H1 (cell line): ENCODE data around the gene SNAI1. TPM values are rescaled to one million over a fixed set of nuclear protein-coding genes. Genes with fewer than 3 reads are reported as not detected.

Experiments used
- CTCF ChIA-PET: fragments of 300-600 bp; sonication (Branson Sonifier 250); formaldehyde crosslinking; loops from one replicate; lab custom pipeline; 2021; ENCODE audit not compliant: partially characterized antibody; lab: Charles Lee
- POLR2A ChIA-PET: fragments of 300-600 bp; sonication (Branson Sonifier 250); formaldehyde crosslinking; loops from one replicate; lab custom pipeline; 2021; ENCODE audit warnings: inconsistent platforms; ENCODE audit not compliant: partially characterized antibody; lab: Charles Lee
- DNase-seq, 2 experiments: peaks; one replicate each; pipeline versions ENCODE4 v3.0.0 to v3.0.0-alpha.2; 2010 to 2022; ENCODE audit warnings: low spot score in 2 of 2, low read depth in 1 of 2, mixed read lengths in 1 of 2
- FAIRE-seq: peaks from 2 replicates; lab custom pipeline; 2011; peaks lifted over from hg19 to GRCh38; lab: Jason Lieb, UNC
- H2AFZ ChIP-seq: 2 replicates; pipeline ENCODE4 v1.8.1; 2012; ENCODE audit warnings: low read length, inconsistent platforms
- H2AK5ac ChIP-seq: 2 replicates; pipeline ENCODE4 v1.6.1; 2013; ENCODE audit warnings: low read depth, low read length
- H2BK120ac ChIP-seq: replicated peaks from 2 replicates; pipeline ENCODE3; 2013; ENCODE audit warnings: low read depth, low read length, inconsistent platforms
- H2BK12ac ChIP-seq: 2 replicates; pipeline ENCODE4 v1.6.1; 2013; ENCODE audit warnings: low read depth, low read length
- H2BK15ac ChIP-seq: 2 replicates; pipeline ENCODE4 v1.6.1; 2013; ENCODE audit warnings: low read length
- H2BK20ac ChIP-seq: 2 replicates; pipeline ENCODE4 v1.6.1; 2013; ENCODE audit warnings: low read length
- H2BK5ac ChIP-seq: 2 replicates; pipeline ENCODE4 v1.6.1; 2013; ENCODE audit warnings: low read depth, low read length
- H3K14ac ChIP-seq: 2 replicates; pipeline ENCODE4 v1.6.1; 2013; ENCODE audit warnings: inconsistent platforms; ENCODE audit not compliant: insufficient read length
- H3K18ac ChIP-seq: 2 replicates; pipeline ENCODE4 v1.6.1; 2013; ENCODE audit warnings: low read length; ENCODE audit errors: extremely low read depth
- H3K23ac ChIP-seq: 2 replicates; pipeline ENCODE4 v1.6.1; 2013; ENCODE audit warnings: inconsistent platforms; ENCODE audit not compliant: insufficient read length
- H3K23me2 ChIP-seq: 2 replicates; pipeline ENCODE4 v1.6.1; 2013; ENCODE audit warnings: low read depth, low read length
- H3K27ac ChIP-seq: 2 replicates; pipeline ENCODE4 v1.6.1; 2011; ENCODE audit warnings: low read depth, low read length, inconsistent platforms
- H3K27me3 ChIP-seq, 4 experiments: replicated peaks in 1 of 4; 1 replicate in 1 of 4; 2 replicates in 3 of 4; pipeline versions ENCODE4 v1.6.1 to v1.8.1; 2011 to 2013; ENCODE audit warnings: low read length in 3 of 4, mild to moderate bottlenecking in 3 of 4, inconsistent platforms in 2 of 4, mixed read lengths in 2 of 4, moderate library complexity in 1 of 4; ENCODE audit not compliant: control insufficient read depth in 3 of 4, insufficient read depth in 3 of 4; ENCODE audit errors: extremely low read depth in 1 of 4
- H3K36me3 ChIP-seq, 4 experiments: 2 replicates each; pipeline versions ENCODE4 v1.6.1 to v1.8.1; 2011 to 2013; ENCODE audit warnings: mild to moderate bottlenecking in 4 of 4, low read length in 3 of 4, moderate library complexity in 2 of 4, control low read depth in 1 of 4, inconsistent platforms in 1 of 4; ENCODE audit not compliant: insufficient read depth in 4 of 4, control insufficient read depth in 2 of 4
- H3K4ac ChIP-seq: replicated peaks from 2 replicates; pipeline ENCODE3; 2013; ENCODE audit warnings: low read length, low read depth, mixed read lengths, inconsistent platforms; ENCODE audit not compliant: insufficient read length
- H3K4me1 ChIP-seq, 4 experiments: replicated peaks in 1 of 4; 1 replicate in 1 of 4; 2 replicates in 3 of 4; pipeline versions ENCODE4 v1.6.1 to v1.8.1; 2011 to 2013; ENCODE audit warnings: low read length in 3 of 4, inconsistent platforms in 2 of 4, mixed read lengths in 1 of 4; ENCODE audit not compliant: insufficient read depth in 4 of 4, control insufficient read depth in 3 of 4
- H3K4me2 ChIP-seq, 2 experiments: 2 replicates each; pipeline versions ENCODE4 v1.6.1 to v1.8.1; 2011 to 2013; ENCODE audit warnings: low read depth in 2 of 2, low read length in 2 of 2, control low read depth in 1 of 2, inconsistent platforms in 1 of 2, mild to moderate bottlenecking in 1 of 2; ENCODE audit not compliant: insufficient read depth in 1 of 2
- H3K4me3 ChIP-seq, 4 experiments: fragments of 200-600, 300-600 bp in 1 of 4; sonication (generic), shearing (Covaris generic), sonication (Bioruptor Twin) in 1 of 4; 2 replicates each; pipeline versions ENCODE4 v1.5.1 to v1.8.1; 2011 to 2016; ENCODE audit warnings: low read length in 4 of 4, low read depth in 3 of 4, control low read depth in 2 of 4, inconsistent platforms in 2 of 4, mild to moderate bottlenecking in 2 of 4, mixed read lengths in 1 of 4, moderate library complexity in 1 of 4; ENCODE audit not compliant: insufficient read depth in 2 of 4; ENCODE audit errors: extremely low read depth in 1 of 4
- H3K56ac ChIP-seq: replicated peaks from 2 replicates; pipeline ENCODE3; 2013; ENCODE audit warnings: low read depth, mild to moderate bottlenecking, mixed read lengths, low read length, inconsistent platforms; ENCODE audit not compliant: insufficient read length
- H3K79me1 ChIP-seq: 2 replicates; pipeline ENCODE4 v1.6.1; 2013; ENCODE audit warnings: low read depth, low read length, control low read depth
- H3K79me2 ChIP-seq, 2 experiments: 2 replicates each; pipeline versions ENCODE4 v1.6.1 to v1.8.1; 2012 to 2013; ENCODE audit warnings: low read length in 2 of 2, mild to moderate bottlenecking in 2 of 2, inconsistent platforms in 1 of 2; ENCODE audit not compliant: insufficient read depth in 2 of 2, control insufficient read depth in 1 of 2
- H3K9ac ChIP-seq, 4 experiments: replicated peaks in 1 of 4; 1 replicate in 1 of 4; 2 replicates in 3 of 4; pipeline versions ENCODE4 v1.6.1 to v1.8.1; 2011 to 2013; ENCODE audit warnings: low read depth in 3 of 4, low read length in 3 of 4, control low read depth in 2 of 4, mild to moderate bottlenecking in 2 of 4, moderate library complexity in 2 of 4, inconsistent platforms in 1 of 4; ENCODE audit errors: extremely low read depth in 1 of 4
- H3K9me3 ChIP-seq, 2 experiments: 2 replicates each; pipeline versions ENCODE4 v1.6.1 to v1.8.1; 2012 to 2013; ENCODE audit warnings: mild to moderate bottlenecking in 2 of 2, moderate library complexity in 2 of 2, control low read depth in 1 of 2, inconsistent platforms in 1 of 2, low read depth in 1 of 2, low read length in 1 of 2, mixed read lengths in 1 of 2; ENCODE audit not compliant: insufficient read depth in 2 of 2
- H4K20me1 ChIP-seq, 2 experiments: replicated peaks in 1 of 2; 2 replicates each; pipeline versions ENCODE3 to v1.8.1; 2011 to 2013; ENCODE audit warnings: inconsistent platforms in 2 of 2, low read length in 2 of 2, mild to moderate bottlenecking in 1 of 2; ENCODE audit not compliant: insufficient read depth in 2 of 2, control insufficient read depth in 1 of 2
- H4K5ac ChIP-seq: 2 replicates; pipeline ENCODE4 v1.6.1; 2013; ENCODE audit warnings: low read length, low read depth, mixed read lengths, inconsistent platforms; ENCODE audit not compliant: insufficient read length
- H4K8ac ChIP-seq: 2 replicates; pipeline ENCODE4 v1.8.0; 2013; ENCODE audit warnings: mild to moderate bottlenecking, moderate library complexity, low read length, inconsistent platforms; ENCODE audit not compliant: insufficient read depth; ENCODE audit errors: extremely low read depth
- H4K91ac ChIP-seq: replicated peaks from 2 replicates; pipeline ENCODE3; 2013; ENCODE audit warnings: low read length, mixed read lengths, inconsistent platforms; ENCODE audit not compliant: insufficient read length
- WGBS, 2 experiments: shearing (Covaris generic) in 1 of 2; methylation state at CpG; one replicate each; pipeline versions ENCODE4 v1.1.6 to v1.1.7; 2013 to 2015; ENCODE audit warnings: low lambda C conversion rate in 2 of 2, mixed read lengths in 2 of 2, inconsistent platforms in 1 of 2, low coverage in 1 of 2, missing lambda C conversion rate in 1 of 2; ENCODE audit not compliant: insufficient replicate concordance in 2 of 2, insufficient coverage in 1 of 2, insufficient read length in 1 of 2; ENCODE audit errors: extremely low coverage in 1 of 2, missing lambda C conversion rate in 1 of 2; 5-methylcytosine and 5-hydroxymethylcytosine counted together
- polyA plus RNA-seq, 7 experiments: library from polyadenylated mRNA; depleted of rRNA in 3 of 7; stranded (reverse) in 5 of 7; unstranded in 2 of 7; fragments of >200 nt in 5 of 7; fragments of 200-250 nt in 2 of 7; gene quantifications; 1 replicate in 5 of 7; 2 replicates in 1 of 7; 4 replicates in 1 of 7; pipeline versions ENCODE4 v1.2.1 to v1.2.3, GENCODE V29; 2011 to 2013; ENCODE audit warnings: missing spikeins in 2 of 7, mixed read lengths in 2 of 7
- total RNA-seq: library from RNA; stranded (reverse); fragmentation: NEBNext Ultra II Directional; extraction: Animal tissue kit (Norgen Biotek cat#: 25700); gene quantifications from 2 replicates; pipeline ENCODE4 v1.2.1, GENCODE V29; 2021
- TF ChIP-seq, protein P1 (sequence below): IDR thresholded peaks from 2 replicates; pipeline ENCODE4 v1.6.1; 2012; ENCODE audit warnings: low read length, inconsistent platforms

SNAI1 gene
- total and polyA plus RNA-seq, 2 of the 8 experiments (the other 6 are each of a cell fraction or from before 2014, with no cell fraction given) = 6.5 to 8.0 TPM

DNA sequence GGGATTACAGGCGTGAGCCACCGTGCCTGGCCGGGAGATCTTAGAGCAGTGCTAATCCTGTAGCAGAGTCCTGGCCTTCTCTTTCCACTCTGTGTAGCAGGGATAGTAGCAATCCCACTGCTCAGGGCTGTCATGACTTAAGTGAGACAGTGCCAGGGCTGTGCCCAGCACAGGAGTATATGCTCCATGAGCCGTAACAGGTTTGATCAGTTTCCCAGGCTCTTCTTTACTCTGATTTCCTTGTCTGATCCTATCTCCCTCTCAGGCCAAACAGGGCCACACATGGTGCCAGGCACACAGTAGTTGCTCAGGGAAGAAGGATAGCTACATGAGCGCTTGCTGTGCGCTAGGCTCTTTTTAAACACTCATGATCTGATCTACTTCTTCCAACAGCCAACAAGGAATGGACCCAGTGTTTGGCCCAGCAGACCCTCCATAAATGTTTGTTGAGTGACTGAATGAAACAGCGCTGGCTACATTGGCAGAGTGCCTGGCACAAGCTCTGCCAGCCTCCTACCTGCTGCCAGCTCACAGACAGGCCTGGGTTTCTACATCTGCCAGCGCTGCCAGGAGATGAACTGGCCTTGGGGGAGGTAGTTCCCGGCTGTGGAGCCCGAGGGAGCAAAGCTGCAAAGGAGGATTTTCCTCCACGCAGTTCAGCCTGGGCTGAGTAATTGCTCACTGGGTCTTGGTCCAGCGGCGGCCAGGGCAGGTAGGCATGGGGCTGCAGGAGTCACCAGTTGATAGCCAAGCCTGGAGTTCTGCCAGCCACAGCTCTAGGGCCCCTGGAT lies 36.9 kb downstream of the SNAI1 start:
- Histone ChIP-seq H3K18ac (no peak overlapping the region), H3K23ac (no peak overlapping the region), H4K5ac (no peak overlapping the region), H3K4ac (no peak overlapping the region), H2BK20ac (no peak overlapping the region), H3K14ac (no peak overlapping the region), H3K4me2 (no peak overlapping the region), H2AFZ (no peak overlapping the region), H2BK120ac (no peak overlapping the region), H3K27me3 (peaks cover 0 to 3% (median 1%) of the 10 kb centered on the region in 4 experiments; a peak in 1 of 7 replicates), H3K9ac (no peak overlapping the region), H2BK12ac (no peak overlapping the region), H4K91ac (no peak overlapping the region), H3K9me3 (no peaks in the 10 kb centered on the region), H2BK5ac (no peak overlapping the region), H3K4me1 (peaks cover 0 to 11% (median 9%) of the 10 kb centered on the region in 4 experiments; a peak in 6 of 7 replicates), H3K4me3 (no peak overlapping the region), H3K56ac (no peak overlapping the region), H2BK15ac (no peak overlapping the region), H3K36me3 (no peaks in the 10 kb centered on the region), H3K79me1 (no peaks in the 10 kb centered on the region), H3K23me2 (no peaks in the 10 kb centered on the region), H3K79me2 (no peaks in the 10 kb centered on the region), H4K8ac (peak overlapping the region; percentile 53; the same call in 1 of the 2 replicates), H2AK5ac (no peak overlapping the region), H4K20me1 (no peaks in the 10 kb centered on the region), H3K27ac (no peak overlapping the region)
- ChIA-PET POLR2A (interaction anchor here (1.1 to 1.9 kb wide), 5 partner anchors 9 to 38 kb away, joined by 3 to 4 read pairs (median 4); no protein-coding TSS in a partner anchor), CTCF (interaction anchor here (0.5 to 1.8 kb wide), 12 partner anchors 11 to 826 kb away, joined by 3 to 7 read pairs (median 4); no protein-coding TSS in a partner anchor)
- TF ChIP-seq, protein P1, sequence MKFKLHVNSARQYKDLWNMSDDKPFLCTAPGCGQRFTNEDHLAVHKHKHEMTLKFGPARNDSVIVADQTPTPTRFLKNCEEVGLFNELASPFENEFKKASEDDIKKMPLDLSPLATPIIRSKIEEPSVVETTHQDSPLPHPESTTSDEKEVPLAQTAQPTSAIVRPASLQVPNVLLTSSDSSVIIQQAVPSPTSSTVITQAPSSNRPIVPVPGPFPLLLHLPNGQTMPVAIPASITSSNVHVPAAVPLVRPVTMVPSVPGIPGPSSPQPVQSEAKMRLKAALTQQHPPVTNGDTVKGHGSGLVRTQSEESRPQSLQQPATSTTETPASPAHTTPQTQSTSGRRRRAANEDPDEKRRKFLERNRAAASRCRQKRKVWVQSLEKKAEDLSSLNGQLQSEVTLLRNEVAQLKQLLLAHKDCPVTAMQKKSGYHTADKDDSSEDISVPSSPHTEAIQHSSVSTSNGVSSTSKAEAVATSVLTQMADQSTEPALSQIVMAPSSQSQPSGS = no peak
- WGBS, 2 experiments = 86% methylated on average over 13 of the region's 13 CpGs; no CpG with 5 or more reads in 1 of the 2 experiments
- DNase-seq (no peak), FAIRE-seq (no peak)
